ENCODE results near the gene STYXL1.
"Not testable (repeated sequence)": the region's sequence is repeated elsewhere in the genome, so short reads cannot be mapped to it uniquely, and the experiment has no call there.

The STYXL1 gene

DNA sequence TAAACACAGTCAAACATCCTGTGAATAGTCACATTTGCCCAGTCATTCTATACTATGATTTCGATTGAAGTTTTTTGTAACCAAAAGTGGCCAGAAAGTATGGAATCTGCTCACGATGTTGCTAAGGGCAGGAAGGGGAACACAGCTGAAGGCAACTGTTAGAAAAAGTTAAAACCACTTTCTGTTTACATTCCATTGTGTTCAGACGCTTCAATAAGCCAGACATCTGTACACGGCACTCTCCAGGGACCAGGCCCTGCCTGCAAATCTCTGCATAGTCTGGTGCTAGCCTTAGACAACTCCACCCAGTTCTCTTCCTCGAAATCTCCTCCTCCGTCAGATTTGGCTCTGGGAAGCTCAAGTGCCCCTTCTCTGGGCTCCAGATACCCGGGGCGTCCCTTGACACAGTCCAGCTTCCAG, 36.3 kb downstream of the STYXL1 start:
- Histone ChIP-seq H3K27ac (no peak overlapping the region), H3K4me3 (ENCODE audit: low read depth in 1 of 2, low read length in 1 of 2) (no peak overlapping the region), H3K36me3 (peaks cover 41% of the 10 kb centered on the region), H3K27me3 (no peaks in the 10 kb centered on the region), H3K9me3 (no peaks in the 10 kb centered on the region), H3K4me1 (ENCODE audit: control insufficient read depth in 1 of 2, insufficient read depth in 1 of 2, low read depth in 1 of 2, low read length in 1 of 2) (peaks cover 7 to 10% of the 10 kb centered on the region in 2 experiments)
- TF ChIP-seq, protein P1, sequence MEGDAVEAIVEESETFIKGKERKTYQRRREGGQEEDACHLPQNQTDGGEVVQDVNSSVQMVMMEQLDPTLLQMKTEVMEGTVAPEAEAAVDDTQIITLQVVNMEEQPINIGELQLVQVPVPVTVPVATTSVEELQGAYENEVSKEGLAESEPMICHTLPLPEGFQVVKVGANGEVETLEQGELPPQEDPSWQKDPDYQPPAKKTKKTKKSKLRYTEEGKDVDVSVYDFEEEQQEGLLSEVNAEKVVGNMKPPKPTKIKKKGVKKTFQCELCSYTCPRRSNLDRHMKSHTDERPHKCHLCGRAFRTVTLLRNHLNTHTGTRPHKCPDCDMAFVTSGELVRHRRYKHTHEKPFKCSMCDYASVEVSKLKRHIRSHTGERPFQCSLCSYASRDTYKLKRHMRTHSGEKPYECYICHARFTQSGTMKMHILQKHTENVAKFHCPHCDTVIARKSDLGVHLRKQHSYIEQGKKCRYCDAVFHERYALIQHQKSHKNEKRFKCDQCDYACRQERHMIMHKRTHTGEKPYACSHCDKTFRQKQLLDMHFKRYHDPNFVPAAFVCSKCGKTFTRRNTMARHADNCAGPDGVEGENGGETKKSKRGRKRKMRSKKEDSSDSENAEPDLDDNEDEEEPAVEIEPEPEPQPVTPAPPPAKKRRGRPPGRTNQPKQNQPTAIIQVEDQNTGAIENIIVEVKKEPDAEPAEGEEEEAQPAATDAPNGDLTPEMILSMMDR (IDR thresholded peaks at IDR 0.05) = no peak

DNA sequence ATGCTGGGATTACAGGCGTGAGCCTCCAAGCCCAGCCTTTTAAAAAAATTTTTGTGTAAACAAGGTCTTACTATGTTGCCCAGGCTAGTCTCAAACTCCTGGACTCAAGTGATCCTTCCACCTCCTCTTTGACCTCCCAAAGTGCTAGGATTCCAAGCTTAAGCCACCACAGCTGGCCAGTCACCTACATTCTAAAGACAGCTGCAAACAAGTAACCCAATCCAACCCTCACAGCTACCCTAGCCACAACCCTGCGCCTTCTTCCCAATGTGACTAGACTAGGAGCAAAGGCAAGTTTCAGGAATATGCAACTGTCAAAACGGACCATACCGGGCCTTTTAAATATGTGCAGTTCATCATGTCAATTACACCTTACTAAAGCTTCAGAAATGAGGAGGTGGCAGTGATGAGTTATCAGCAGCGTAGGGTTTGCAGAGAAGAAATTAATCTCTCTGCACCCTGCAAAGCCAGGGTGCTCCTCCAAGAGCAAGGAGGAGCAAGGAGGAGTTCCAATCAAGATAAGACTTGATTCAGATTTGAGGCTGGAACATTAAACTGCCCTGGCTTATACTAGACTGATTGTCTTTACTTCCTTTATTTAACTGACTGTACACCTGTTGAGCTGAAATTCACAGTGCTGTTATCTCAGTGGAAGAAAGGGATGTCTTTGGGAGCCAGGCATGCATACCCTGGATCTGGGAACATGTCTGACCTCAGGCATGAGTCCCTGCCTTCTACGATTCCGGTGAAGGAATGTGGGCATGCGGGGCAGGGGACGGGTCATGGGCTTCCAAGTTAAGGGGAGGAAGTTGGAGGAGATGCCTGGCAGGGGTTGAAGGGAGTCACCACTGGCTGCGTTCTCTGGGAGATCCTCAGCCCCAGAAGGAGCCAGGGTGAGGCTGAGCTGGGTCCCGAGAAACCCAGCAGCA, 37.9 kb downstream of the STYXL1 start:
- Histone ChIP-seq H3K9me3 (no peaks in the 10 kb centered on the region), H3K4me1 (ENCODE audit: control insufficient read depth in 1 of 2, insufficient read depth in 1 of 2, low read depth in 1 of 2, low read length in 1 of 2) (peaks cover 7 to 10% of the 10 kb centered on the region in 2 experiments), H3K27me3 (no peaks in the 10 kb centered on the region), H3K4me3 (ENCODE audit: low read depth in 1 of 2, low read length in 1 of 2) (no peak overlapping the region), H3K27ac (peak overlapping the region; percentile 61), H3K36me3 (peaks cover 36% of the 10 kb centered on the region)
- TF ChIP-seq, protein P1 (IDR thresholded peaks at IDR 0.05) = no peak

DNA sequence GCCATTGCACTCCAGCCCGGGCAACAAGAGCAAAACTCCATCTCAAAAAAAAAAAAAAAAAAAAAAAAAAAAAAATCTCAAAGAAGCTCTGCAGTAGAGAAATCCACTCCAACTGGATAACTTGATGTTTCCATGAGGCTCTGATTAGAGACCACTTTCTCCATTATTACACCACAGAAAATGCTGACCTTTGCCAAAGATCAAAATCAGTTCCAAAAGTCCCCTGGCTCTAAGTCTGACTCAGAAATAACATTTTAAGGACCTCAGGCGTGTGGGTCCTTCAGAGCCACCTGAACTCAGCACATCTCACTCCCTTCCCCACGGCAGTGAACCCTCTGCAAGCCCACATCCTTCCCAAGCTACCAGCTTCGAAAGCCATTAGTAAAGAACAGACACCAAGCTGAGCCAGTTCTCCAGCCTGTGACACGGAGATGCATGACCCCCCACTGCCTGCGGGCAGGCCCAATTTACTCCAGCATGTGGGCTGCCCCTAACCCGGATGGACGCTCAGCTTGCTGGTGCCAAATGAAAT, 39.6 kb downstream of the STYXL1 start:
- H3K36me3 ChIP-seq = peaks cover 48% of the 10 kb centered on the region
- TF ChIP-seq, protein P1 (IDR thresholded peaks at IDR 0.05) = no peak
- H3K4me1 ChIP-seq (ENCODE audit: control insufficient read depth in 1 of 2, insufficient read depth in 1 of 2, low read depth in 1 of 2, low read length in 1 of 2) = peaks cover 7 to 10% of the 10 kb centered on the region in 2 experiments
- no peaks in the 10 kb centered on the region for H3K27me3 ChIP-seq
- H3K4me3 ChIP-seq (ENCODE audit: low read depth in 1 of 2, low read length in 1 of 2) = no peak overlapping the region
- no peaks in the 10 kb centered on the region for H3K9me3 ChIP-seq
- peak overlapping the region; percentile 61 for H3K27ac ChIP-seq

DNA sequence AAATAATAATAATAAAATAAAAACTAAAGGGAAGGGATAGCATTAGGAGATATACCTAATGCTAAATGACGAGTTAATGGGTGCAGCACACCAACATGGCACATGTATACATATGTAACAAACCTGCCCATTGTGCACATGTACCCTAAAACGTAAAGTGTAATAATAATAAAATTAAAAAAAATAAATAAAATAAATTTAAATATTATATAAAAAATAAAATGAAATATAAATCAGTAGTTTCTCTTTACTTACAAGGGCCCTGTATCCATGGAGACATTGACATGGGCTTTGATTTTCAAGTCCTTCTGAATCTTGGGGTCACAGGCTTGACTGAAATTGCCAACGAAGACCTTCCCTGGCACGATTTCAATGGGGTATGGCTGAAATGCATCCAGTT, 42.8 kb downstream of the STYXL1 start:
- H3K9me3 ChIP-seq; H3K27ac ChIP-seq; H3K4me3 ChIP-seq (ENCODE audit: low read depth in 1 of 2, low read length in 1 of 2); H3K27me3 ChIP-seq: not testable (repeated sequence)
- Histone ChIP-seq H3K4me1 (ENCODE audit: control insufficient read depth in 1 of 2, insufficient read depth in 1 of 2, low read depth in 1 of 2, low read length in 1 of 2) (peaks cover 10 to 12% of the 10 kb centered on the region in 2 experiments), H3K36me3 (peaks cover 43% of the 10 kb centered on the region)

DNA sequence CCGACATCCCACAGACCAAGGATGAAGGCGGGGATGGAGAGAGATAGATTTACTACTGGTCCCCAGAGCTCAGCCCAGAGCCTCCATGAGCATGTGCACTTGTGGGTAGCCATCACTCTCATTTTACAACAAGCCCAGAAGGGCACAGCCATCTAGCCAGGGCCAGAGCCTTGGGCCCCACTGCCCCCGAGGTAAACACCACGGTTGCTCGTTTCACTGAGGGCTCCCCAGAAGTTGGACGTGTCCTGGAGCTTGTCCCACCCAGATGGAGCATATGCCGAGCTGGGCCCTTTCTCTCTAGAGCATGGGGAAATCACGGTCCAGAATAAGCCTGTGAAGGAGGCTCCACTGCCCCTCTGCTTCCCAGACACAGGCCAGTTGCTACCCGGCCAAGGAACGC, 44.4 kb downstream of the STYXL1 start:
- TF ChIP-seq, protein P1 (IDR thresholded peaks at IDR 0.05) = no peak
- peaks cover 2 to 6% of the 10 kb centered on the region in 2 experiments for H3K4me1 ChIP-seq (ENCODE audit: control insufficient read depth in 1 of 2, insufficient read depth in 1 of 2, low read depth in 1 of 2, low read length in 1 of 2)
- no peak overlapping the region for H3K4me3 ChIP-seq (ENCODE audit: low read depth in 1 of 2, low read length in 1 of 2)
- no peak overlapping the region for H3K27ac ChIP-seq
- H3K9me3 ChIP-seq = no peaks in the 10 kb centered on the region
- H3K36me3 ChIP-seq = peaks cover 43% of the 10 kb centered on the region
- no peaks in the 10 kb centered on the region for H3K27me3 ChIP-seq

DNA sequence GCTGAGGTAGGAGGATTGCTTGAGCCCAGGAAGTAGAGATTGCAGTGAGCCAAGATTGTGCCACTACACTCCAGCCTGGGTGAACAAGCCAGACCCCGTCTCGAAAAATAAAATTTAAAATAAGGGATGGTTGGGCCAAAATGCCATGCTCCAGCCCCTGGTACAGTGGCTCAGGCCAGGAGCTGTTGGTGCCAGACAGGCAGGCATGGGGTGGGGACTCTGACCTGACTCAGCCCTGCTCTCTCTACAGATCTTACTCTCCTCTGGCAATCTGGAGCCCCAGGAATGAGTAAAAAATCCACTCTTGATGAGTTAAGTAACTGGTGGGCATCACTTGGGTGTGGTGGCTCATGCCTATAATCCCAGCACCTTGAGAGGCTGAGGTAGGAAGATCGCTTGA, 45.0 kb downstream of the STYXL1 start:
- TF ChIP-seq, protein P1 (IDR thresholded peaks at IDR 0.05) = no peak
- H3K9me3 ChIP-seq = no peaks in the 10 kb centered on the region
- no peaks in the 10 kb centered on the region for H3K27me3 ChIP-seq
- H3K27ac ChIP-seq = no peak overlapping the region
- no peak overlapping the region for H3K4me3 ChIP-seq (ENCODE audit: low read depth in 1 of 2, low read length in 1 of 2)
- H3K36me3 ChIP-seq = peaks cover 43% of the 10 kb centered on the region
- H3K4me1 ChIP-seq (ENCODE audit: control insufficient read depth in 1 of 2, insufficient read depth in 1 of 2, low read depth in 1 of 2, low read length in 1 of 2) = peaks cover 7 to 10% of the 10 kb centered on the region in 2 experiments
